IMR-90 (cell line): ENCODE data around the gene LINS1. TPM values are rescaled to one million over a fixed set of nuclear protein-coding genes. Genes with fewer than 3 reads are reported as not detected.

ENCODE experiments used
- ATAC-seq: fragments of 200-7000 bp; cut with Tn5 transposase; 2 replicates; pipeline ENCODE4 v1.9.1; 2020; ENCODE audit warnings: low read depth, mild to moderate bottlenecking, moderate library complexity
- BruUV-seq: library from RNA; stranded (reverse); fragments of 400-500 nt; replicated peaks from 2 replicates; lab custom pipeline; 2021; lab: Mats Ljungman, UMichigan
- CTCF ChIA-PET: fragments of 300-600 bp; formaldehyde crosslinking; extraction: SDS; loops from one replicate; lab custom pipeline; 2021; ENCODE audit warnings: antibody characterized with exemption; lab: Yijun Ruan, JAX
- POLR2A ChIA-PET: fragments of 300-600 bp; sonication (Branson Sonifier 250); formaldehyde crosslinking; loops from one replicate; lab custom pipeline; 2022; ENCODE audit warnings: antibody characterized with exemption; ENCODE audit not compliant: unreplicated experiment; lab: Charles Lee
- DNase-seq: peaks from one replicate; pipeline ENCODE4 v3.0.0; 2013
- H2AFZ ChIP-seq: replicated peaks from 2 replicates; pipeline ENCODE3; 2013; ENCODE audit warnings: low read length, mild to moderate bottlenecking; ENCODE audit not compliant: poor library complexity
- H2AK5ac ChIP-seq: 2 replicates; pipeline ENCODE4 v1.6.1; 2013; ENCODE audit warnings: low read depth, low read length, inconsistent platforms
- H2AK9ac ChIP-seq: replicated peaks from 2 replicates; pipeline ENCODE3; 2013; ENCODE audit warnings: mild to moderate bottlenecking, low read depth, low read length, moderate library complexity; ENCODE audit not compliant: poor library complexity
- H2BK120ac ChIP-seq: 2 replicates; pipeline ENCODE4 v1.6.1; 2013; ENCODE audit warnings: low read depth, low read length, inconsistent platforms
- H2BK15ac ChIP-seq: 3 replicates; pipeline ENCODE4 v1.6.1; 2013; ENCODE audit warnings: low read depth, low read length, inconsistent platforms
- H2BK20ac ChIP-seq: 2 replicates; pipeline ENCODE4 v1.6.1; 2013; ENCODE audit warnings: low read depth, mild to moderate bottlenecking, inconsistent platforms, low read length, moderate library complexity
- H2BK5ac ChIP-seq: 2 replicates; pipeline ENCODE4 v1.6.1; 2013; ENCODE audit warnings: mild to moderate bottlenecking, low read depth, low read length, inconsistent platforms; ENCODE audit not compliant: poor library complexity, severe bottlenecking
- H3K14ac ChIP-seq: replicated peaks from 2 replicates; pipeline ENCODE4 v1.6.1; 2013; ENCODE audit warnings: low read depth, low read length, inconsistent platforms
- H3K18ac ChIP-seq: 2 replicates; pipeline ENCODE4 v1.6.1; 2013; ENCODE audit warnings: low read depth, low read length, control low read depth
- H3K23ac ChIP-seq: 2 replicates; pipeline ENCODE4 v1.6.1; 2013; ENCODE audit warnings: low read depth, low read length, inconsistent platforms
- H3K27ac ChIP-seq: 2 replicates; pipeline ENCODE4 v1.5.1; 2013; ENCODE audit warnings: mild to moderate bottlenecking, control low read depth, low read length; ENCODE audit not compliant: insufficient read depth
- H3K27me3 ChIP-seq: 2 replicates; pipeline ENCODE4 v1.6.1; 2013; ENCODE audit warnings: low read length; ENCODE audit not compliant: control insufficient read depth, insufficient read depth
- H3K36me3 ChIP-seq: 2 replicates; pipeline ENCODE4 v1.6.1; 2013; ENCODE audit warnings: low read length, mixed read lengths; ENCODE audit not compliant: control insufficient read depth, insufficient read depth
- H3K4ac ChIP-seq: 2 replicates; pipeline ENCODE4 v1.6.1; 2013; ENCODE audit warnings: low read depth, low read length, inconsistent platforms
- H3K4me1 ChIP-seq: 2 replicates; pipeline ENCODE4 v1.6.1; 2013; ENCODE audit warnings: low read length, mixed read lengths; ENCODE audit not compliant: control insufficient read depth, insufficient read depth
- H3K4me2 ChIP-seq: 2 replicates; pipeline ENCODE4 v1.6.1; 2013; ENCODE audit warnings: low read depth, mild to moderate bottlenecking, control low read depth, low read length, moderate library complexity
- H3K4me3 ChIP-seq: 2 replicates; pipeline ENCODE4 v1.5.1; 2013; ENCODE audit warnings: low read depth, mild to moderate bottlenecking, control low read depth, low read length, moderate library complexity; ENCODE audit not compliant: insufficient read depth
- H3K56ac ChIP-seq: 2 replicates; pipeline ENCODE4 v1.6.1; 2013; ENCODE audit warnings: low read length, inconsistent platforms; ENCODE audit not compliant: insufficient read depth; ENCODE audit errors: extremely low read depth
- H3K79me1 ChIP-seq, 2 experiments: 2 replicates each; pipeline ENCODE4 v1.6.1; 2013; ENCODE audit warnings: low read length in 2 of 2, inconsistent platforms in 1 of 2, low read depth in 1 of 2
- H3K9ac ChIP-seq: 2 replicates; pipeline ENCODE4 v1.6.1; 2013; ENCODE audit warnings: low read depth, low read length, control low read depth
- H3K9me1 ChIP-seq: 2 replicates; pipeline ENCODE4 v1.6.1; 2013; ENCODE audit warnings: low read length, inconsistent platforms; ENCODE audit not compliant: insufficient read depth
- H3K9me3 ChIP-seq: 2 replicates; pipeline ENCODE4 v1.6.1; 2013; ENCODE audit warnings: low read length; ENCODE audit not compliant: control insufficient read depth, insufficient read depth
- H4K20me1 ChIP-seq: 2 replicates; pipeline ENCODE4 v1.6.1; 2013; ENCODE audit warnings: low read length, inconsistent platforms; ENCODE audit not compliant: insufficient read depth
- H4K5ac ChIP-seq: 2 replicates; pipeline ENCODE4 v1.6.1; 2013; ENCODE audit warnings: mild to moderate bottlenecking, low read depth, low read length, control low read depth
- H4K8ac ChIP-seq, 2 experiments: 2 replicates each; pipeline ENCODE4 v1.6.1; 2013; ENCODE audit warnings: low read depth in 2 of 2, low read length in 2 of 2, control low read depth in 1 of 2, inconsistent platforms in 1 of 2
- H4K91ac ChIP-seq: 2 replicates; pipeline ENCODE4 v1.6.1; 2013; ENCODE audit warnings: low read depth, low read length, inconsistent platforms; ENCODE audit not compliant: insufficient read depth
- BHLHE40 ChIP-seq: fragments of 150-350 bp; IDR thresholded peaks from 2 replicates; pipeline ENCODE4 v1.6.1; 2016; ENCODE audit warnings: mild to moderate bottlenecking, low read depth, low read length
- CTCF ChIP-seq: conservative IDR thresholded peaks from 2 replicates; pipeline ENCODE4 v1.5.1; 2012; ENCODE audit warnings: mild to moderate bottlenecking, low read depth, low read length, improper control_type of control experiment
- FOS ChIP-seq: fragments of 150-350 bp; IDR thresholded peaks from 2 replicates; pipeline ENCODE4 v1.6.1; 2016; ENCODE audit warnings: low read depth, low read length
- MAZ ChIP-seq: IDR thresholded peaks from 2 replicates; pipeline ENCODE4 v1.6.1; 2012; ENCODE audit warnings: low read depth, mild to moderate bottlenecking, low read length, improper control_type of control experiment, moderate library complexity, borderline replicate concordance
- MXI1 ChIP-seq: IDR thresholded peaks from 2 replicates; pipeline ENCODE4 v1.6.1; 2012; ENCODE audit warnings: low read depth, mild to moderate bottlenecking, low read length, moderate library complexity, borderline replicate concordance
- RCOR1 ChIP-seq: IDR thresholded peaks from 2 replicates; pipeline ENCODE4 v1.6.1; 2012; ENCODE audit warnings: mild to moderate bottlenecking, low read length, improper control_type of control experiment; ENCODE audit not compliant: insufficient replicate concordance
- RFX5 ChIP-seq: IDR thresholded peaks from 2 replicates; pipeline ENCODE4 v1.8.0; 2012; ENCODE audit warnings: low read depth, mild to moderate bottlenecking, low read length, moderate library complexity
- SMC3 ChIP-seq: fragments of 150-350 bp; IDR thresholded peaks from 2 replicates; pipeline ENCODE4 v1.6.1; 2016; ENCODE audit warnings: low read depth, mild to moderate bottlenecking, antibody characterized with exemption, low read length, moderate library complexity
- USF2 ChIP-seq: fragments of 150-350 bp; IDR thresholded peaks from 2 replicates; pipeline ENCODE4 v1.6.1; 2017; ENCODE audit warnings: mild to moderate bottlenecking, antibody characterized with exemption, low read length, low read depth
- WGBS, 2 experiments: methylation state at CpG; one replicate each; pipeline versions ENCODE4 v1.1.5 to v1.1.7; 2013; ENCODE audit warnings: missing lambda C conversion rate in 2 of 2; ENCODE audit not compliant: insufficient read length in 1 of 2; ENCODE audit errors: extremely low coverage in 2 of 2; 5-methylcytosine and 5-hydroxymethylcytosine counted together
- dilution Hi-C: fragments of 300-500 bp; cut with HindIII; formaldehyde crosslinking; loops from one replicate; pipeline ENCODE4 v1.14.3; 2018; ENCODE audit warnings: low sequenced_read_pairs; ENCODE audit not compliant: unreplicated experiment
- in situ Hi-C: fragments of 300-500 bp; cut with MboI; formaldehyde crosslinking; loops from 3 replicates; pipeline ENCODE4 v1.14.3; 2019; ENCODE audit warnings: low sequenced_read_pairs, inconsistent platforms, mixed read lengths
- intact Hi-C: fragments of 100-400 bp; cut with micrococcal nuclease; formaldehyde crosslinking; loops from 2 replicates; pipeline ENCODE4 v1.10.0; 2022
- polyA plus RNA-seq, 3 experiments: library from polyadenylated mRNA; depleted of rRNA; stranded (reverse); fragments of >200 nt; gene quantifications; 2 replicates each; pipeline ENCODE4 v1.2.3, GENCODE V29; 2012; ENCODE audit warnings: low replicate concordance in 1 of 3
- total RNA-seq: library from RNA; depleted of rRNA; stranded (reverse); fragments of >200 nt; gene quantifications from 2 replicates; pipeline ENCODE4 v1.2.3, GENCODE V29; 2012
- TF ChIP-seq, protein P1 (sequence below): fragments of 150-350 bp; IDR thresholded peaks from 2 replicates; pipeline ENCODE4 v1.6.1; 2016; ENCODE audit warnings: low read depth, mild to moderate bottlenecking, low read length, moderate library complexity, borderline replicate concordance

LINS1 gene
- total and polyA plus RNA-seq, 2 of the 4 experiments (the other 2 are of a cell fraction): 6.9 to 10.6 TPM

DNA sequence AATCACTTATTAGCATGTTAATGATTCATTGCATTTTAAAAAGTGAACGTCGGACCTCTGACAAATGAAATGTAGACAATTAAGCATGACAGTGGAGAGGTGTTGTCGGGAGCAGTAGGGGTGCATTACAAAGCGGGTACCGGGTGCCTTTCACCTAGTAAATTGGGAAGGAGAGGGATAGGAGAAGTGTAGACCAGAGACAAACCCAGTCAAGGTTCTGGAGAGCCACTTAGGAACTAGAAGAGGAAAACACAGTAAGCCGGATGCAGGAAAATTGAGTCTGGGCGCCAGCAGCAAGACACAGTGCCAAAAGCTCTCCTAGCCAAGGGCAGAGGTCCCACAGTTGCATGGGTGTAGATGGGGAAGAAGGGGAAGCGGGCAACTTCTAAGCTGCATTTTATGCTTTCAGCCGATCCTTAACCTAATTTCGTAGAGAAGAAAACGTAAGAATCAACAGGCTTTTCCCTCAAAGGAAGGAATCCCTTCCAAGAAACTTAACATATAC lies 70.1 kb downstream of the LINS1 start:
- Histone ChIP-seq H3K27me3 (no peaks in the 10 kb centered on the region), H3K27ac (no peak overlapping the region), H2BK120ac (no peak overlapping the region), H3K56ac (no peak overlapping the region), H3K14ac (no peak overlapping the region), H2AFZ (no peak overlapping the region), H2AK5ac (no peak overlapping the region), H3K23ac (no peak overlapping the region), H3K4me1 (no peaks in the 10 kb centered on the region), H4K91ac (no peak overlapping the region), H2BK5ac (no peak overlapping the region), H3K9me3 (no peaks in the 10 kb centered on the region), H4K20me1 (no peaks in the 10 kb centered on the region), H2BK20ac (no peak overlapping the region), H3K9ac (no peak overlapping the region), H3K36me3 (no peaks in the 10 kb centered on the region), H4K5ac (no peak overlapping the region), H3K79me1 (no peaks in the 10 kb centered on the region), H2BK15ac (no peak overlapping the region), H3K4me3 (no peak overlapping the region), H4K8ac (no peak overlapping the region), H3K9me1 (no peaks in the 10 kb centered on the region), H3K4me2 (no peak overlapping the region), H3K4ac (no peak overlapping the region), H2AK9ac (no peak overlapping the region), H3K18ac (no peak overlapping the region)
- no peak for DNase-seq
- intact Hi-C loops (no loop called here), in situ Hi-C loops (no loop called here), dilution Hi-C loops (no loop called here)
- no peak for ATAC-seq
- TF ChIP-seq SMC3: no peak
- TF ChIP-seq, protein P1, sequence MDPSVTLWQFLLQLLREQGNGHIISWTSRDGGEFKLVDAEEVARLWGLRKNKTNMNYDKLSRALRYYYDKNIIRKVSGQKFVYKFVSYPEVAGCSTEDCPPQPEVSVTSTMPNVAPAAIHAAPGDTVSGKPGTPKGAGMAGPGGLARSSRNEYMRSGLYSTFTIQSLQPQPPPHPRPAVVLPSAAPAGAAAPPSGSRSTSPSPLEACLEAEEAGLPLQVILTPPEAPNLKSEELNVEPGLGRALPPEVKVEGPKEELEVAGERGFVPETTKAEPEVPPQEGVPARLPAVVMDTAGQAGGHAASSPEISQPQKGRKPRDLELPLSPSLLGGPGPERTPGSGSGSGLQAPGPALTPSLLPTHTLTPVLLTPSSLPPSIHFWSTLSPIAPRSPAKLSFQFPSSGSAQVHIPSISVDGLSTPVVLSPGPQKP: no peak
- no peak for TF ChIP-seq MXI1
- TF ChIP-seq BHLHE40: no peak
- no peak for TF ChIP-seq FOS
- no peak for TF ChIP-seq USF2
- TF ChIP-seq RFX5: no peak
- no peak for TF ChIP-seq CTCF
- no peak for TF ChIP-seq MAZ
- TF ChIP-seq RCOR1: no peak
- BruUV-seq: no TSS peak
- ChIA-PET POLR2A (no interaction called here), CTCF (no interaction called here)
- 62% methylated on average over 4 of the region's 11 CpGs; no CpG with 5 or more reads in 1 of the 2 experiments for WGBS, 2 experiments
